ENCODE results near the gene MIF4GD. TPM values are rescaled to one million over a fixed set of nuclear protein-coding genes. Genes with fewer than 3 reads are reported as not detected.

Gene MIF4GD
- total and polyA plus RNA-seq, 2 experiments from 2014 or later, result 11.3 to 15.9 TPM

- H3K27ac Mint-ChIP-seq, result no peak overlapping the region; the same call in 1 of the 2 replicates
- peaks cover 89% of the 10 kb centered on the region for H3K36me3 Mint-ChIP-seq (ENCODE audit: low read depth)
- H3K4me3 ChIP-seq, result no peak overlapping the region
- no peak overlapping the region for H3K4me2 ChIP-seq
- peaks cover 39% of the 10 kb centered on the region for H3F3A ChIP-seq (replicated peaks; ENCODE audit: low read depth)
- H3K9me3 Mint-ChIP-seq, result no peaks in the 10 kb centered on the region
- peaks cover 29% of the 10 kb centered on the region for H3K27me3 Mint-ChIP-seq (ENCODE audit: insufficient read depth, low read depth, poor library complexity)
- no peaks in the 10 kb centered on the region for H3K9me2 ChIP-seq (ENCODE audit: insufficient read depth)
- H3K4me1 Mint-ChIP-seq, result peaks cover 10% of the 10 kb centered on the region; the same call in 2 of the 3 replicates
- no peak overlapping the region for H3K27ac ChIP-seq (ENCODE audit: low read depth)
- DNase-seq (ENCODE audit: low spot score) (no peak), ATAC-seq (no peak)
- no peaks in the 10 kb centered on the region for H3K79me2 ChIP-seq (replicated peaks; ENCODE audit: insufficient read depth)
- peaks cover 4% of the 10 kb centered on the region; the same call in 1 of the 2 replicates for H4K20me1 ChIP-seq (replicated peaks; ENCODE audit: insufficient read depth)
- TF ChIP-seq, protein P1, sequence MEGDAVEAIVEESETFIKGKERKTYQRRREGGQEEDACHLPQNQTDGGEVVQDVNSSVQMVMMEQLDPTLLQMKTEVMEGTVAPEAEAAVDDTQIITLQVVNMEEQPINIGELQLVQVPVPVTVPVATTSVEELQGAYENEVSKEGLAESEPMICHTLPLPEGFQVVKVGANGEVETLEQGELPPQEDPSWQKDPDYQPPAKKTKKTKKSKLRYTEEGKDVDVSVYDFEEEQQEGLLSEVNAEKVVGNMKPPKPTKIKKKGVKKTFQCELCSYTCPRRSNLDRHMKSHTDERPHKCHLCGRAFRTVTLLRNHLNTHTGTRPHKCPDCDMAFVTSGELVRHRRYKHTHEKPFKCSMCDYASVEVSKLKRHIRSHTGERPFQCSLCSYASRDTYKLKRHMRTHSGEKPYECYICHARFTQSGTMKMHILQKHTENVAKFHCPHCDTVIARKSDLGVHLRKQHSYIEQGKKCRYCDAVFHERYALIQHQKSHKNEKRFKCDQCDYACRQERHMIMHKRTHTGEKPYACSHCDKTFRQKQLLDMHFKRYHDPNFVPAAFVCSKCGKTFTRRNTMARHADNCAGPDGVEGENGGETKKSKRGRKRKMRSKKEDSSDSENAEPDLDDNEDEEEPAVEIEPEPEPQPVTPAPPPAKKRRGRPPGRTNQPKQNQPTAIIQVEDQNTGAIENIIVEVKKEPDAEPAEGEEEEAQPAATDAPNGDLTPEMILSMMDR (conservative IDR thresholded peaks at IDR 0.05; ENCODE audit: low read depth in 2 of 2), result no peak
- H3K4me3 Mint-ChIP-seq, result no peak overlapping the region
- H3K4me1 ChIP-seq (ENCODE audit: insufficient read depth), result no peaks in the 10 kb centered on the region
- peaks cover 32% of the 10 kb centered on the region for H3K36me3 ChIP-seq (ENCODE audit: insufficient read depth)
- no peaks in the 10 kb centered on the region for H3K27me3 ChIP-seq (ENCODE audit: insufficient read depth)
- H2AFZ ChIP-seq, result no peak overlapping the region
Observed at GRCh38 chr17:75237100-75238014, 33.7 kb downstream of the MIF4GD start.

- Histone ChIP-seq H3F3A (replicated peaks; ENCODE audit: low read depth) (peaks cover 26% of the 10 kb centered on the region), H3K36me3 (ENCODE audit: insufficient read depth) (peaks cover 40% of the 10 kb centered on the region), H3K4me2 (no peak overlapping the region), H3K9me2 (ENCODE audit: insufficient read depth) (no peaks in the 10 kb centered on the region), H3K4me3 (no peak overlapping the region), H4K20me1 (replicated peaks; ENCODE audit: insufficient read depth) (peaks cover 3% of the 10 kb centered on the region; the same call in 1 of the 2 replicates), H3K27ac (ENCODE audit: low read depth) (no peak overlapping the region), H3K4me1 (ENCODE audit: insufficient read depth) (no peaks in the 10 kb centered on the region), H2AFZ (no peak overlapping the region), H3K79me2 (replicated peaks; ENCODE audit: insufficient read depth) (no peaks in the 10 kb centered on the region), H3K27me3 (ENCODE audit: insufficient read depth) (no peaks in the 10 kb centered on the region)
- Mint-ChIP-seq H3K9me3 (no peaks in the 10 kb centered on the region), H3K27ac (no peak overlapping the region), H3K4me3 (no peak overlapping the region), H3K27me3 (ENCODE audit: insufficient read depth, low read depth, poor library complexity) (peaks cover 16% of the 10 kb centered on the region), H3K36me3 (ENCODE audit: low read depth) (peaks cover 88% of the 10 kb centered on the region), H3K4me1 (no peaks in the 10 kb centered on the region)
- ATAC-seq, result no peak
- DNase-seq (ENCODE audit: low spot score), result no peak
- TF ChIP-seq JUNB (IDR thresholded peaks at IDR 0.05; ENCODE audit: unreplicated experiment), result no peak
- TF ChIP-seq, protein P2, sequence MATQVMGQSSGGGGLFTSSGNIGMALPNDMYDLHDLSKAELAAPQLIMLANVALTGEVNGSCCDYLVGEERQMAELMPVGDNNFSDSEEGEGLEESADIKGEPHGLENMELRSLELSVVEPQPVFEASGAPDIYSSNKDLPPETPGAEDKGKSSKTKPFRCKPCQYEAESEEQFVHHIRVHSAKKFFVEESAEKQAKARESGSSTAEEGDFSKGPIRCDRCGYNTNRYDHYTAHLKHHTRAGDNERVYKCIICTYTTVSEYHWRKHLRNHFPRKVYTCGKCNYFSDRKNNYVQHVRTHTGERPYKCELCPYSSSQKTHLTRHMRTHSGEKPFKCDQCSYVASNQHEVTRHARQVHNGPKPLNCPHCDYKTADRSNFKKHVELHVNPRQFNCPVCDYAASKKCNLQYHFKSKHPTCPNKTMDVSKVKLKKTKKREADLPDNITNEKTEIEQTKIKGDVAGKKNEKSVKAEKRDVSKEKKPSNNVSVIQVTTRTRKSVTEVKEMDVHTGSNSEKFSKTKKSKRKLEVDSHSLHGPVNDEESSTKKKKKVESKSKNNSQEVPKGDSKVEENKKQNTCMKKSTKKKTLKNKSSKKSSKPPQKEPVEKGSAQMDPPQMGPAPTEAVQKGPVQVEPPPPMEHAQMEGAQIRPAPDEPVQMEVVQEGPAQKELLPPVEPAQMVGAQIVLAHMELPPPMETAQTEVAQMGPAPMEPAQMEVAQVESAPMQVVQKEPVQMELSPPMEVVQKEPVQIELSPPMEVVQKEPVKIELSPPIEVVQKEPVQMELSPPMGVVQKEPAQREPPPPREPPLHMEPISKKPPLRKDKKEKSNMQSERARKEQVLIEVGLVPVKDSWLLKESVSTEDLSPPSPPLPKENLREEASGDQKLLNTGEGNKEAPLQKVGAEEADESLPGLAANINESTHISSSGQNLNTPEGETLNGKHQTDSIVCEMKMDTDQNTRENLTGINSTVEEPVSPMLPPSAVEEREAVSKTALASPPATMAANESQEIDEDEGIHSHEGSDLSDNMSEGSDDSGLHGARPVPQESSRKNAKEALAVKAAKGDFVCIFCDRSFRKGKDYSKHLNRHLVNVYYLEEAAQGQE (IDR thresholded peaks at IDR 0.05; ENCODE audit: unreplicated experiment), result no peak
Observed at GRCh38 chr17:75232786-75233185, 38.2 kb downstream of the MIF4GD start.
